ENCODE results near the gene KAT5. TPM values are rescaled to one million over a fixed set of nuclear protein-coding genes. Genes with fewer than 3 reads are reported as not detected.

KAT5 gene
- total RNA-seq, result 100 to 1,000 TPM in 1 of 2 donors, 10 to 100 TPM in 1; 74.8 to 107 TPM

DNA sequence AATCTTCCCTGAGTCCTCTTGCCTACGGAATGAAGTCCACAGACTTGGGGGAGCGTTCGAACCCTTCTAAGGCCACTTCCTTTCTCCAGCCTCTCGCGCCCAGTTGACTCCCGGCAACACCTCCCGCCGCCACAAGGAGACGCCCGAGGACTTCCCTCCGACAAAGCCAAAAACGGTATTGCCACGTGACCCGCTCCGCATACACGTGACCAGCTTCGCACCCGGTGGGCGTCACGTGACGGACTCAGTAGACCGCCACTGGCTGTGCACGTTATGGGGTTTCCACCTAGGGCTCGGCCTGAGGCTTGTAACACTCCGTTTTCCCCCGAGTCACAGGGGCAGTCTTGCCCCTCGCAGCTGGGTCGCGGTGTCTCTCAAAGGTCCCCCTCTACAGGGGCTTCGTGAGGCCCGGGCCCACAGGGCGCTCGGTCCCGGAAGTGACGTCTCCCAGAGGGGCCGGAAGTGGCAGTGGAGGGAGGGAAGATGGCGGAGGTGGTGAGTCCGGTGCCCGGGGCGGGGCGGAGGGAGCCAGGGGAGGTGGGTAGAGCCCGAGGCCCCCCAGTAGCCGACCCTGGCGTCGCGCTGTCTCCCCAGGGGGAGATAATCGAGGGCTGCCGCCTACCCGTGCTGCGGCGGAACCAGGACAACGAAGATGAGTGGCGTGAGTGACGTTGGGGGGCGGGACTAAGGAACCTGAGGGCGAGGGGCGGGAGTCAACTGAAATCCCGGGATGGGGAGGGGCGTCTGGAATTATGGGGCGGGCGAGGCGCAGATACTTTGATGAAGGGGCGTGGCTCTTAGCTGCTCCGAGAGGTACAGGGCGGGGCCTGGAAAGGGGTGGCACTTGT lies at the start of gene KAT5:
KAT5 (plus strand) TSS at position 468 of the 848 bp plus-strand sequence; CDS start at position 484, 16 bp downstream.
- intact Hi-C loops (cut with DNase I), result loop anchor here (2.0 to 5.0 kb wide), 2 partner anchors 70 to 107 kb away; partner anchors contain the start of gene AP5B1
- DNase-seq (ENCODE audit: low spot score), result peak; percentile 98
- no peaks in the 10 kb centered on the region for H3K27me3 ChIP-seq (replicated peaks; ENCODE audit: insufficient read depth)
- peak within 1 kb of the TSS; percentile 96 to 99 for H3K27ac ChIP-seq
- H3K4me1 ChIP-seq (replicated peaks), result peaks cover 3% of the 10 kb centered on the region
- WGBS, result under 1% methylated on average over 65 of the region's 65 CpGs
- peaks cover 10 to 23% of the 10 kb centered on the region in 2 donors for H3K36me3 ChIP-seq
- TF ChIP-seq POLR2AphosphoS5 (IDR thresholded peaks at IDR 0.05), result peak; percentile 97
- TF ChIP-seq, protein P1, sequence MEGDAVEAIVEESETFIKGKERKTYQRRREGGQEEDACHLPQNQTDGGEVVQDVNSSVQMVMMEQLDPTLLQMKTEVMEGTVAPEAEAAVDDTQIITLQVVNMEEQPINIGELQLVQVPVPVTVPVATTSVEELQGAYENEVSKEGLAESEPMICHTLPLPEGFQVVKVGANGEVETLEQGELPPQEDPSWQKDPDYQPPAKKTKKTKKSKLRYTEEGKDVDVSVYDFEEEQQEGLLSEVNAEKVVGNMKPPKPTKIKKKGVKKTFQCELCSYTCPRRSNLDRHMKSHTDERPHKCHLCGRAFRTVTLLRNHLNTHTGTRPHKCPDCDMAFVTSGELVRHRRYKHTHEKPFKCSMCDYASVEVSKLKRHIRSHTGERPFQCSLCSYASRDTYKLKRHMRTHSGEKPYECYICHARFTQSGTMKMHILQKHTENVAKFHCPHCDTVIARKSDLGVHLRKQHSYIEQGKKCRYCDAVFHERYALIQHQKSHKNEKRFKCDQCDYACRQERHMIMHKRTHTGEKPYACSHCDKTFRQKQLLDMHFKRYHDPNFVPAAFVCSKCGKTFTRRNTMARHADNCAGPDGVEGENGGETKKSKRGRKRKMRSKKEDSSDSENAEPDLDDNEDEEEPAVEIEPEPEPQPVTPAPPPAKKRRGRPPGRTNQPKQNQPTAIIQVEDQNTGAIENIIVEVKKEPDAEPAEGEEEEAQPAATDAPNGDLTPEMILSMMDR (IDR thresholded peaks at IDR 0.05), result peak; percentile 99 to 100 (median 100)
- peak; percentile 49 for TF ChIP-seq POLR2A (IDR thresholded peaks at IDR 0.05)
- H3K9me3 ChIP-seq, result no peaks in the 10 kb centered on the region
- peak within 1 kb of the TSS; percentile 48 to 72 for H3K4me3 ChIP-seq

DNA sequence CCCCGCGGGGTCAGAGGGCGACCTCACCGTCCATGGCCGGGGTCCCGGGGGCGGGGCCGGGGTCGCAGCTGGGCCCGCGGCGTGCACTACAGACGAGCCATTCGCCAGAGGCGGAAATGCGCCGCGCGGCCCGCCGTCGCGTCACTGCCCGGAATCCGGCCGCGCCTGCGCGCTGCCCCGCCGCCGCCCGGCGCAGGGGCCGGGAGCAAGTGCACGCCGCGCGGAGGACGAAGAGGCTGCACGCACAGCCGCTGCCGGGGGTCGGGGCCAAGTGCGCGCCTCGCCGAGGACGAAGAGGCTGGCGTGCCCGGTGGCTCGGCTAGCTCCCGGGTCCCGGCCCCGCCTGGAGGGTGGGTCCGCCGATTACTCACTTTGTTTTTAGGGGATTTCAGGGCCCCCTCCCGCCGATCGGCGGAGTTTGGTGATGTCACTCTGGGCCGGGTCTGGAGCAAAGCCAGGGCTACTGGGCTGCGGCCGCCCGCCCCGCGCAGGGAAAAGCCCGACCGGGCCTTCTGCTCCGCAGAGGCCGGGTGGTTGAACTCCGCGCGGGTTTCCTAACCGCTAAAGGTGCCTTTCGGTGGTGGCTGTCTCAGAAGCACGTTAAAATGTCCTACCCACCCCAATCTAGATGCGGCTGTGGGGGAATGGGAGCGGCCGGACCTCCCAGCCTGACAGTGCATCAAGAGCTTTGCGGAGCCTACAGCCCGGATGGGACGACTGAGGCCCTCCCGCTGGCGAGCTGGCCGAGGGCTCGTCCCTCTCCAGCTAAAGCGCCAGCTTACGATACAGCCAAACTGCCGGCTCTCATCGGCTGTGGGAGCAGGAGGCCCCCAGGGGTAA lies 49.0 kb upstream of the KAT5 start, which contains the start of gene RELA:
RELA (minus strand) TSS at position 118 of the 840 bp plus-strand sequence; CDS start at position 34, 84 bp downstream.
- WGBS, result 0% methylated on average over 34 of the region's 91 CpGs

DNA sequence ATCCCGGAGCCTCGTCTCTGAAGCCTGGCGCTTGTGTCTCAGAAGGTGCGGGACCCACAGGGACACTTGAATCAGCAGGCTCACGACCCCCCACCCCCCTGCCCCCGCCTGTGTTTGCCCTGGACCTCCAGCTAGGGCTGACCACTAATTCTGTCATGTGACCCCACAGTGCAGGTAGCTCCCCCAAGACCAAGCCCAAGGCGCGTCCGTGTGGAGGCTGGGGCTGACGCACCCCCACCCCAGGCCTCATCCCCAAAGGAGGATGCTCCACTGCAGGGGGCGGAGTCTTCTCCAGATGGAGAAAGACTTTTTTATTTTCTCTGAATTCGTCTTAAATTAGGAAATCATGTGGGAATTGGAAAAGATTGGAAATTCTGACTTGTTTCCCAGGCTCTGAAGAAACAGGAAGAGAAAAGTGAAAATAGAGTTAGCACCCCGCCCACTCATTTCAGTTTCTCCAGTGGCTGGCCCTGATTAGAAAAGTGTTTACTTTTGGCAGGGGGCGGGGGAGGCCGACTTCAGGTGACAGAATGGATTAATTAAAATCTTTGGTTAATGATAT lies 48.3 kb upstream of the KAT5 start:
- DNase-seq (ENCODE audit: low spot score), result no peak
- 3% methylated on average over 13 of the region's 15 CpGs for WGBS

More for the DNA sequence above, 49.0 kb upstream of the KAT5 start, which contains the start of gene RELA:
- Histone ChIP-seq H3K9me3 (no peaks in the 10 kb centered on the region), H3K27me3 (replicated peaks; ENCODE audit: insufficient read depth) (no peaks in the 10 kb centered on the region), H3K36me3 (peaks cover 12 to 15% of the 10 kb centered on the region in 2 donors), H3K27ac (peak within 1 kb of the TSS; percentile 98 to 99), H3K4me3 (peak within 1 kb of the TSS; percentile 97 to 100), H3K4me1 (replicated peaks) (peaks cover 15% of the 10 kb centered on the region)
- TF ChIP-seq, protein P1 (IDR thresholded peaks at IDR 0.05), result peak in 2 of 4 experiments; percentile 34 to 48
- TF ChIP-seq POLR2A (IDR thresholded peaks at IDR 0.05), result peak; percentile 92
- peak; percentile 87 for TF ChIP-seq POLR2AphosphoS5 (IDR thresholded peaks at IDR 0.05)
- intact Hi-C loops (cut with DNase I), result loop anchor here (5.0 kb wide), 1 partner anchor 86 kb away; the partner anchor contains the start of gene EHBP1L1
- DNase-seq (ENCODE audit: low spot score), result peak; percentile 92

More for the DNA sequence above, 48.3 kb upstream of the KAT5 start:
- Histone ChIP-seq H3K27ac (peak overlapping the region; percentile 98 to 99), H3K9me3 (no peaks in the 10 kb centered on the region), H3K4me3 (peak overlapping the region; percentile 97 to 100), H3K36me3 (peaks cover 6 to 9% of the 10 kb centered on the region in 2 donors), H3K4me1 (replicated peaks) (peaks cover 15% of the 10 kb centered on the region), H3K27me3 (replicated peaks; ENCODE audit: insufficient read depth) (no peaks in the 10 kb centered on the region)
- intact Hi-C loops (cut with DNase I), result loop anchor here (5.0 kb wide), 1 partner anchor 86 kb away; the partner anchor contains the start of gene EHBP1L1
- TF ChIP-seq POLR2A (IDR thresholded peaks at IDR 0.05) (peak; percentile 6), POLR2AphosphoS5 (IDR thresholded peaks at IDR 0.05) (peak; percentile 20)
- TF ChIP-seq, protein P1 (IDR thresholded peaks at IDR 0.05), result peak in 1 of 4 experiments; percentile 17

Measured in prostate gland (tissue), 2 donors.